SU-DHL-6 (cell line): Measurements from ENCODE around the gene ARHGAP10.

ENCODE experiments used
- H2AFZ ChIP-seq: fragments of 200-600 bp; sonication (generic); 2 replicates; pipeline ENCODE4 v1.6.1; 2014; ENCODE audit warnings: low read depth, mild to moderate bottlenecking, moderate library complexity, mixed read lengths, antibody characterized with exemption, low read length; ENCODE audit not compliant: severe bottlenecking
- H3F3A ChIP-seq: fragments of 200-600 bp; shearing (Covaris generic); 2 replicates; pipeline ENCODE4 v1.6.0; 2016; ENCODE audit warnings: antibody characterized with exemption, mild to moderate bottlenecking; ENCODE audit not compliant: insufficient read depth
- H3K27ac ChIP-seq: fragments of 200-600 bp; sonication (generic); 2 replicates; pipeline ENCODE4 v1.5.1; 2016; ENCODE audit warnings: low read depth, mild to moderate bottlenecking, low read length, moderate library complexity, mixed read lengths
- H3K27me3 ChIP-seq: fragments of 200-600 bp; sonication (generic), shearing (Covaris generic); 2 replicates; pipeline ENCODE4 v1.6.0; 2014; ENCODE audit warnings: mild to moderate bottlenecking, low read length
- H3K36me3 ChIP-seq: fragments of 200-600 bp; sonication (generic); 2 replicates; pipeline ENCODE4 v1.6.1; 2014; ENCODE audit warnings: mild to moderate bottlenecking, low read length, mixed read lengths
- H3K4me2 ChIP-seq: fragments of 300-600, 200-600 bp; shearing (Covaris generic), sonication (generic); 2 replicates; pipeline ENCODE4 v1.6.0; 2014; ENCODE audit warnings: low read length, low read depth, mild to moderate bottlenecking; ENCODE audit not compliant: poor library complexity, severe bottlenecking
- H3K4me3 ChIP-seq: fragments of 200-600 bp; sonication (generic); 2 replicates; pipeline ENCODE4 v1.5.1; 2014; ENCODE audit warnings: antibody characterized with exemption, low read length, mild to moderate bottlenecking, mixed read lengths; ENCODE audit not compliant: insufficient read depth, poor library complexity, severe bottlenecking
- H3K79me2 ChIP-seq: fragments of 200-600 bp; sonication (generic); 2 replicates; pipeline ENCODE4 v1.6.1; 2014; ENCODE audit warnings: mild to moderate bottlenecking, low read length, moderate library complexity; ENCODE audit not compliant: insufficient read depth
- H3K9ac ChIP-seq: fragments of 200-600 bp; sonication (generic); 2 replicates; pipeline ENCODE4 v1.7.0; 2014; ENCODE audit warnings: mild to moderate bottlenecking, low read length
- H3K9me2 ChIP-seq: fragments of 200-600 bp; sonication (generic); replicated peaks from 2 replicates; pipeline ENCODE4 v1.6.1; 2014; ENCODE audit warnings: low read length; ENCODE audit not compliant: insufficient read depth
- H3K9me3 ChIP-seq: fragments of 200-600 bp; sonication (generic); 2 replicates; pipeline ENCODE4 v1.6.1; 2014; ENCODE audit warnings: low read length, mixed read lengths; ENCODE audit not compliant: insufficient read depth
- H4K20me1 ChIP-seq: fragments of 200-600 bp; sonication (generic); 2 replicates; pipeline ENCODE4 v1.6.1; 2014; ENCODE audit warnings: low read depth, mild to moderate bottlenecking, antibody characterized with exemption, low read length, moderate library complexity, mixed read lengths
- EZH2phosphoT487 ChIP-seq: fragments of 200-600 bp; sonication (generic), shearing (Covaris generic); conservative IDR thresholded peaks from 2 replicates; pipeline ENCODE4 v1.6.1; 2018; ENCODE audit warnings: mild to moderate bottlenecking, antibody characterized with exemption, low read length, moderate library complexity, mixed read lengths
- TF ChIP-seq, protein P1 (sequence below): fragments of 200-600 bp; sonication (generic); IDR thresholded peaks from one replicate; pipeline ENCODE4 v1.5.1; 2017; ENCODE audit warnings: antibody characterized with exemption, mild to moderate bottlenecking, low read length, moderate library complexity; ENCODE audit not compliant: insufficient read depth, poor library complexity, severe bottlenecking

ARHGAP10 gene

DNA sequence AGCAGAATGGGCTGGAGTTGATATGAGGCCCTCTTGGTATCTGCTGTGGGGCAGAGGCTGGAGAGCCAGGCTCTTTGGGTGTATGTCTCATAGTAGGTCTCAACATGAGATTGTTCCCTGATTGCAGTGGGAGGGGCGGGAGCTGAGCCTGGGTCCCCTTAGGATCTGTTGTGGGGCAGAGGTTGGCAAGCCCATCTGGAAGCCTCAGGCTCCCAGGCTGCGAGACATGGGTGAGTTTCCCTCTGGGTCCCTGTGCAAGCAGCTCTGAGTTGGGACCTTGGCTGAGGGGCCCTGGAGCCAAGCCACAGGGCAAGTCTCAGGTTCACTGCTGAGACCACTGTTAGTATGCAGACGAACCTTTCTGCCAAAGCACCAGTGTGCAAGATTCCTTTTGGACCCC is 201.9 kb downstream of the ARHGAP10 start:
- Histone ChIP-seq H3K27ac (no peak overlapping the region), H3K9me3 (no peaks in the 10 kb centered on the region), H3K9me2 (no peaks in the 10 kb centered on the region), H3K36me3 (no peaks in the 10 kb centered on the region), H3K4me3 (no peak overlapping the region), H4K20me1 (no peaks in the 10 kb centered on the region), H3F3A (no peaks in the 10 kb centered on the region), H3K9ac (no peak overlapping the region), H3K27me3 (no peaks in the 10 kb centered on the region), H2AFZ (no peak overlapping the region), H3K79me2 (no peaks in the 10 kb centered on the region), H3K4me2 (no peak overlapping the region)
- TF ChIP-seq, protein P1, sequence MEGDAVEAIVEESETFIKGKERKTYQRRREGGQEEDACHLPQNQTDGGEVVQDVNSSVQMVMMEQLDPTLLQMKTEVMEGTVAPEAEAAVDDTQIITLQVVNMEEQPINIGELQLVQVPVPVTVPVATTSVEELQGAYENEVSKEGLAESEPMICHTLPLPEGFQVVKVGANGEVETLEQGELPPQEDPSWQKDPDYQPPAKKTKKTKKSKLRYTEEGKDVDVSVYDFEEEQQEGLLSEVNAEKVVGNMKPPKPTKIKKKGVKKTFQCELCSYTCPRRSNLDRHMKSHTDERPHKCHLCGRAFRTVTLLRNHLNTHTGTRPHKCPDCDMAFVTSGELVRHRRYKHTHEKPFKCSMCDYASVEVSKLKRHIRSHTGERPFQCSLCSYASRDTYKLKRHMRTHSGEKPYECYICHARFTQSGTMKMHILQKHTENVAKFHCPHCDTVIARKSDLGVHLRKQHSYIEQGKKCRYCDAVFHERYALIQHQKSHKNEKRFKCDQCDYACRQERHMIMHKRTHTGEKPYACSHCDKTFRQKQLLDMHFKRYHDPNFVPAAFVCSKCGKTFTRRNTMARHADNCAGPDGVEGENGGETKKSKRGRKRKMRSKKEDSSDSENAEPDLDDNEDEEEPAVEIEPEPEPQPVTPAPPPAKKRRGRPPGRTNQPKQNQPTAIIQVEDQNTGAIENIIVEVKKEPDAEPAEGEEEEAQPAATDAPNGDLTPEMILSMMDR, result no peak
- no peak for TF ChIP-seq EZH2phosphoT487

DNA sequence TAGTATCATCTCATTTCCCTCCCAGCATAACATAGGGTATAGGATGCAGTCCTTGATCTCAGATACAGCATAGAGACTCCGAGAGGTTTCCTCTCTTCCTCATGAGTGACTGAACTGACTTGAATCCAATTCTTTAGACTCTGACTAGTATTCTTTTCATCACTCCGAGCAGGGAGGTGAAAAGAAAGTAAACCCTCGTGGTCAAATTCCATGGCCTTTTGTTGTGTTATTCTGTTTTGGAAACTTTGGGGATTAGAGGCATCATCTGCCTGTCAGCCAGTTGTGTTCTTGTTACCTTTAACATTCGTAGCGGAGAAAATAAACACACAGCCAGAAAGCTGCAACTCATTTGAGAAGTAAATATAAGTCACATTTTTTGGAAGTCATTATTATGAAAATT is 206.6 kb downstream of the ARHGAP10 start:
- TF ChIP-seq EZH2phosphoT487, result no peak
- TF ChIP-seq, protein P1, result no peak
- Histone ChIP-seq H3K79me2 (no peaks in the 10 kb centered on the region), H3F3A (no peaks in the 10 kb centered on the region), H3K27me3 (no peaks in the 10 kb centered on the region), H3K9me3 (no peaks in the 10 kb centered on the region), H3K4me3 (no peak overlapping the region), H4K20me1 (no peaks in the 10 kb centered on the region), H3K27ac (no peak overlapping the region), H3K4me2 (no peak overlapping the region), H3K36me3 (no peaks in the 10 kb centered on the region), H3K9me2 (no peaks in the 10 kb centered on the region), H3K9ac (no peak overlapping the region), H2AFZ (no peak overlapping the region)

DNA sequence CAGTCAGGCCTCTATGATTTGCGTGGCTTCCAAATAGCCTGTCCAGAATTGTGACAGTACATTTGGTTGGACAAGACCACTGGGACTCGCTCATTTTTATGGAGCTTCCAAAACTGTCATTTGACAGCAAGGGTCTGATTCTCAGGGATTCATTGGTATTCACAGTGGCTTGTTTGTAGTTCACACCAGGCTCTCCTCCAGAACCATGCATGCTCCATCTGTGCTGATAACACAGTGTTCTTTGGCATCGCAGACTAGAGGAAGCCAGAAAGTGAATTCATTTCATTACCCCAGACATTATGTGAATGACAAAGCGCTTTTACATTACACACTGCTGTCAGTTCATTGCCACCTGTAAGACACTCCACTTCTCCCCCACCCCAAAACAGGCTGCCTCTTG is 208.3 kb downstream of the ARHGAP10 start:
- H4K20me1 ChIP-seq, result no peaks in the 10 kb centered on the region
- H3F3A ChIP-seq, result no peaks in the 10 kb centered on the region
- H3K27me3 ChIP-seq, result no peaks in the 10 kb centered on the region
- no peak overlapping the region for H3K4me3 ChIP-seq
- H3K27ac ChIP-seq, result no peak overlapping the region
- no peak overlapping the region for H3K9ac ChIP-seq
- no peak overlapping the region for H2AFZ ChIP-seq
- TF ChIP-seq, protein P1, result no peak
- TF ChIP-seq EZH2phosphoT487, result no peak
- H3K9me3 ChIP-seq, result no peaks in the 10 kb centered on the region
- no peaks in the 10 kb centered on the region for H3K36me3 ChIP-seq
- H3K79me2 ChIP-seq, result no peaks in the 10 kb centered on the region
- no peaks in the 10 kb centered on the region for H3K9me2 ChIP-seq
- no peak overlapping the region for H3K4me2 ChIP-seq

DNA sequence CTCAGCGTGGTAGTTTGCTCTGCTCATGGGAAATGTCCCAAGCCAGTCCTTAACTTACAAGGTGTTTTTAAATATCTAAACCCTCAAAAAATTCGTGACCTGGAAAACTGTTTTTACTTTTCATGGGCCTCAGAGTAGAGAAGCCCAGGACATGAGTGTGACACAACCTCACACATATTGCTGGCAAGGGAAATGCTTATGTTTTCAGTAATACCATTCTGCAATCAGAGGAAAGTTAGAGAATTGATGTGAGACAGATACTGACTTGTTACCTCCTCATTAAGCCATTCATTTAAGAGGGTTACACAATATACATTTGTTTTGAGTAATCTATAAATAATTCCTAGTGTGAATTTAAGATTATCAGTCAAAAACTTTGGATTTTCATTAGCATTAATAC is 209.5 kb downstream of the ARHGAP10 start:
- H3K9ac ChIP-seq, result no peak overlapping the region
- H3F3A ChIP-seq, result no peaks in the 10 kb centered on the region
- no peak overlapping the region for H2AFZ ChIP-seq
- no peaks in the 10 kb centered on the region for H3K27me3 ChIP-seq
- no peak overlapping the region for H3K4me2 ChIP-seq
- H3K9me3 ChIP-seq, result no peaks in the 10 kb centered on the region
- no peak overlapping the region for H3K4me3 ChIP-seq
- TF ChIP-seq, protein P1, result no peak
- no peak for TF ChIP-seq EZH2phosphoT487
- no peaks in the 10 kb centered on the region for H3K36me3 ChIP-seq
- no peaks in the 10 kb centered on the region for H4K20me1 ChIP-seq
- no peaks in the 10 kb centered on the region for H3K9me2 ChIP-seq
- H3K27ac ChIP-seq, result no peak overlapping the region
- H3K79me2 ChIP-seq, result no peaks in the 10 kb centered on the region
